GM12873 (cell line): ENCODE data around the gene MKKS.

ENCODE experiments used
- TF ChIP-seq, protein P1 (sequence below): IDR thresholded peaks from 2 replicates; pipeline ENCODE4 v1.5.1; 2012; ENCODE audit warnings: low read depth, mild to moderate bottlenecking, moderate library complexity, low read length, control low read depth; ENCODE audit not compliant: insufficient read depth; ENCODE audit errors: missing control alignments

The MKKS gene

DNA sequence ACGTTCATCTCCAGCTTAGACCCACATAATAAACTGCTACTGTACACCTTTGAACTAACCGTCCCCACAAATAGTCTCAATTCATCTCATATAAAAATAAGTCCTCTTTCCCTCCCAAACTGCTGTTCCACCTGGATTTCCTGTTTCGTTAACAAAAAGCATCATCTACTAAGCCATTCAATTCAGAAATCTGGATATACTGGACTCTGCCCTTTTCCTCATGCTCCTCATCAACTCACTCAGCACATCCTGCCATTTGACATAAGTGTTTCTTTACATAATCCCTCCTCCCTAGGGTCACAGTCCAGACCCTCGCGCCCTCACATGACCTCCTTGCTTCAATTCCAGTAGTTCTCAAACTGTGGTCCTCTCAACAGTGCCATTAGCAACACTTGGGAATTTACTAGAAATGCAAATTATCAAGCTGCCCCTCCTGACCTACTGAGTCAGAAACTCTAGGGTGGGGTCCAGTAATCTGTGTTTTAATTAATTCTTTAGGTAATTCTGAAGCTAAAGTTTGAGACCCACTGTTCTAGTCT is 4.5 kb downstream of the MKKS start:
- TF ChIP-seq, protein P1, sequence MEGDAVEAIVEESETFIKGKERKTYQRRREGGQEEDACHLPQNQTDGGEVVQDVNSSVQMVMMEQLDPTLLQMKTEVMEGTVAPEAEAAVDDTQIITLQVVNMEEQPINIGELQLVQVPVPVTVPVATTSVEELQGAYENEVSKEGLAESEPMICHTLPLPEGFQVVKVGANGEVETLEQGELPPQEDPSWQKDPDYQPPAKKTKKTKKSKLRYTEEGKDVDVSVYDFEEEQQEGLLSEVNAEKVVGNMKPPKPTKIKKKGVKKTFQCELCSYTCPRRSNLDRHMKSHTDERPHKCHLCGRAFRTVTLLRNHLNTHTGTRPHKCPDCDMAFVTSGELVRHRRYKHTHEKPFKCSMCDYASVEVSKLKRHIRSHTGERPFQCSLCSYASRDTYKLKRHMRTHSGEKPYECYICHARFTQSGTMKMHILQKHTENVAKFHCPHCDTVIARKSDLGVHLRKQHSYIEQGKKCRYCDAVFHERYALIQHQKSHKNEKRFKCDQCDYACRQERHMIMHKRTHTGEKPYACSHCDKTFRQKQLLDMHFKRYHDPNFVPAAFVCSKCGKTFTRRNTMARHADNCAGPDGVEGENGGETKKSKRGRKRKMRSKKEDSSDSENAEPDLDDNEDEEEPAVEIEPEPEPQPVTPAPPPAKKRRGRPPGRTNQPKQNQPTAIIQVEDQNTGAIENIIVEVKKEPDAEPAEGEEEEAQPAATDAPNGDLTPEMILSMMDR, result no peak

DNA sequence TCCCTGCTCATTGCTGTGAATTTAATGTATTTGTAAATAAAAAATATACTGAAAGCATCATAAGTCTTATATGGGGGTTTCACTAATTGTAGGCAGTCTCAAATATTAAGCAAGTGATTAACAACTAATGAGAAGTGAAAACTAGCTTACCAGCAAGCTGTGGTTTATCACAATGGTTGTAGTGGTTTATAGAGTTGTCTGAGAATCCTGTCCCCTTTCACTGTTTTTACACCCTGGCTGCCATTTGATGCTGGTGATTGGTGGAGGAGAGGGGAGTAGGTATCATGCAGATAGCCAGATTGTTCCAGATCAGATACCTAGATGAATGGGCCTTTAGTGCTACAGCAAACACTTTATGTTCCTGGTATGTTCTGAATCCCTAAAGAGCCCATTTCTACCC is 6.0 kb downstream of the MKKS start:
- TF ChIP-seq, protein P1, result no peak

DNA sequence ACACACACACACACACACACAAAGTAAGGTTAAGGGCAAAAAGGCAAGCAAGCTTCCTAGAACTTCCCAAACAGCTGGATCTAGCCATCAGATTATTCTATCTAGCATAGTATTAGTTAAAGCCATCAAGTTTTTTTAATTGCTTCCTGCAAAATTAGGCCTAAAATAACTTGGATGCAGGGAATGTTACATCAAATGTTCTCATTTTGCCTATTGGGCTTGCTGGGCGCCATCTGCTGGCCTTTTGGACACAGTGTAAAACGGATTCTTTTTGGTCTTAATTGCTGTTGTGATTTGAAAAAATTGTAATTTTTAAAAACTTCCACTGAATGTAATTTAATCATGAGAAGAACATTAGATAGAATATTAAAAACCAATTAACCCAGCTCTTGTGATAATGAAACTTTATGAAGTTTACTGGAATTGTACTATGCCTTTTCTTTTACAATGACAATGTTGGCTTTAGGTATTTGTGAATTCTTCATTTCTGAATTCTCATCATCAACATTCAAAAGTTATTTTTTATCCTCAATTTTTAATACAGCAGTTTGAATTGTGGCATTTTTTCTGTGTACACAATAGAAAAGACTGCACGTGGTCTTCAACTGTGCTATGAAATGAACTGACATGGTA is 6.8 kb downstream of the MKKS start:
- TF ChIP-seq, protein P1, result peak; percentile 76

DNA sequence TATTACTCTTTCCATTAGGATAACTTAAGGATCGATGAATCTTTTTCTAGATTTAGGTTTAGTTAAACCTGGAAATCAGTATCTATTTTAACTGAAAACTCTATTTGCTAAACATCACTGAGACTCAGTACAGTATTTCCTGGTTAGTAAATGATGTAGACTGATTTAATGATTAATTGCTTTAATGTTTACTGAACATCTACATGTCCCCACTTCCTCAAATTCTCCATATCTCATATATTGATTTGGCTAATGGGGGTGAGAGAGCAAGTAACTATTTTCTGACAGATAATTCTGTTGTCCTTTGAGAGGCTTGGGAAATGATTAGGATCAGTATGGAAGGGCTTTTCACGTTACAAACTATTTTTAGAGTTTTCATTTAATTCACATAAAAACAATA is 10.3 kb downstream of the MKKS start:
- TF ChIP-seq, protein P1, result no peak

DNA sequence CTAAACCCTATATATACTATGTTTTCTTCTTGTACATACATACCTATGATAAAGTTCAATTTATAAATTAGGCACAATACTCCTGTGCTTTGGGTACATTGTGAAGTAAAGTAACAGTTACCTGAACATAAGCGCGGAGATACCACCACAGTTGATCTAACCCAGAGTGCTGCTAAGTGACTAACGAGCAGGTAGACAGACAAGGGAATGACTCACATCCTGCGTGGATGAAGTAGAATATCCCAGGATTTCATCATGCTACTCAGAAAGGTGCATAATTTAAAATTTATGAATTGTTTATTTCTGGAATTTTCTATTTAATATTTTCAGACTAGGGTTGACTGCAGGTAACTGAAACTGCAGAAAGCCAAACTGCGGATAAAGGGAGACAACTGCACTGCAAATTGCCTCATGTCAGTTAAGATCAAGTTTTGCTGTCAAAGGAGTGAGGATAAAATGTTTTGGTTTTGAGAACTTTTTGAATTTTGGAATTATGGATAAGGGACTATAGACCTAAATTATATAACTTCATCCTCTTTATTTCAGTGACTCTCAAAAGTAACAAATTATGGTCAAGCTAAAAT is 14.4 kb downstream of the MKKS start:
- TF ChIP-seq, protein P1, result no peak

DNA sequence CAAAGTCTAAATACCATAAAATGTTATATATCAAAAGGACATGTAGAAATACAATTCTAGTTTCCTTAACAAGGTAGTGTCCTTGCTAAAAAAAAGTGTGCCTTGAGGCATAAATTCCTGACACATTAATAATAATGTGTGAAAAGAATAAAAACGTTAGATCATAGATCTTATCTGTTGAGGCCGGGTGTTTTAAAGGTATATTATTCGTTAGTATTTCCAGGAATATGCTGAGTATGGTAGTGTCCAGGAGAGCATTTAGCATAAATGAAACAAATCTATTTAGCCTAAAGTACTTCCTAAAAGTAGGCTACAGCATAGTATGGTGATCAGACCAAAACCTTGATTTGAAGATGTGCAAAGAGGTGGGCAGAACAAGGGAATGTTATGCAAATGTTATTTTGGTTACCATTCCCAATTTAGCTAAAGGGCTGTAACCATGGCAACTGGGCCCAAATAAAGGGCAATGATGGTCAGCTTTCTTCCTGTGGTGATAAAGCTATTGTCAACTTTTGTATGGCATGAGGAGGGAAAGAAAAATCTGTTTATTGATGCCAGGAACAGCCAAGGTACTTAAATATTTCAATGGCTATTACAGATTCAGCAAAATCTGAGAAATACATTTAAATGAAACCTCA is 18.9 kb downstream of the MKKS start:
- TF ChIP-seq, protein P1, result no peak
